Gastrocnemius medialis (tissue), 4 donors: ENCODE data around the gene EXOC6. TPM values are rescaled to one million over a fixed set of nuclear protein-coding genes. Genes with fewer than 3 reads are reported as not detected.
A peak's percentile ranks its signal among the peaks of the same experiment; 100 is the strongest.

Experiments used
- ATAC-seq, 2 donors: fragments of 150-250 bp; one replicate each; pipeline ENCODE4 v1.9.1; 2016
- DNase-seq, 2 donors: peaks; one replicate each; pipeline ENCODE4 v3.0.0-alpha.2; 2019
- H3K27ac ChIP-seq, 4 donors: fragments of 200-600 bp; sonication (generic); 1 replicate in 1 of 4; 2 replicates in 3 of 4; pipeline ENCODE4 v1.5.1; 2016 to 2018; ENCODE audit warnings: mild to moderate bottlenecking in 2 of 4, moderate library complexity in 1 of 4
- H3K27me3 ChIP-seq, 3 donors: fragments of 200-600 bp; sonication (generic) in 2 of 3; 1 replicate in 1 of 3; 2 replicates in 2 of 3; pipeline versions ENCODE4 v1.5.1 to v1.6.0; 2016 to 2019; ENCODE audit warnings: mild to moderate bottlenecking in 1 of 3, moderate library complexity in 1 of 3
- H3K36me3 ChIP-seq, 2 donors: fragments of 200-600 bp; sonication (generic) in 1 of 2; one replicate each; pipeline ENCODE4 v1.5.1; 2017 to 2018
- H3K4me1 ChIP-seq, 2 donors: fragments of 200-600 bp; sonication (generic) in 1 of 2; one replicate each; pipeline ENCODE4 v1.5.1; 2016 to 2017; ENCODE audit warnings: mild to moderate bottlenecking in 2 of 2
- H3K4me3 ChIP-seq, 4 donors: fragments of 200-600 bp; sonication (generic) in 3 of 4; 1 replicate in 1 of 4; 2 replicates in 3 of 4; pipeline ENCODE4 v1.5.1; 2016 to 2019; ENCODE audit warnings: mild to moderate bottlenecking in 2 of 4
- H3K9me3 ChIP-seq, 3 donors: fragments of 200-600 bp; sonication (generic) in 2 of 3; 1 replicate in 1 of 3; 2 replicates in 2 of 3; pipeline ENCODE4 v1.5.1; 2016 to 2019
- CTCF ChIP-seq, 5 experiments: fragments of 450-650 bp in 3 of 5; fragments of 200-600 bp in 2 of 5; sonication (generic) in 2 of 5; IDR thresholded peaks in 4 of 5; conservative IDR thresholded peaks in 1 of 5; 1 replicate in 4 of 5; 2 replicates in 1 of 5; pipeline ENCODE4 v1.5.1; 2016 to 2019; ENCODE audit warnings: antibody characterized with exemption in 5 of 5, mild to moderate bottlenecking in 3 of 5, moderate library complexity in 3 of 5
- POLR2A ChIP-seq, 2 donors: fragments of 450-650 bp; IDR thresholded peaks; one replicate each; pipeline ENCODE4 v1.6.1; 2017; ENCODE audit warnings: antibody characterized with exemption in 2 of 2, mild to moderate bottlenecking in 2 of 2, moderate library complexity in 2 of 2
- in situ Hi-C, 4 donors: fragments of 200-750 bp; cut with MboI; loops; one replicate each; pipeline versions ENCODE4 v1.15.0 to v1.8.0; 2017; ENCODE audit warnings: low sequenced_read_pairs in 4 of 4
- intact Hi-C: fragments of 100-400 bp; cut with DNase I; formaldehyde crosslinking; loops from one replicate; pipeline ENCODE4 v1.15.1; 2023; ENCODE audit warnings: low total_unique reads
- total RNA-seq, 4 donors: library from RNA; depleted of rRNA; stranded (reverse); fragments of >200 nt; gene quantifications; one replicate each; pipeline versions ENCODE4 v1.1.0 to v1.2.3, GENCODE V29; 2016

Gene EXOC6
- total RNA-seq, 4 donors from 2014 or later = 11.8 to 16.8 (median 14.6) TPM

- ATAC-seq = no peak
- Histone ChIP-seq H3K27me3 (peaks cover 32 to 42% (median 32%) of the 10 kb centered on the region in 3 donors), H3K9me3 (no peaks in the 10 kb centered on the region), H3K4me3 (no peak overlapping the region), H3K4me1 (peaks cover 0 to 8% of the 10 kb centered on the region in 2 donors), H3K27ac (no peak overlapping the region), H3K36me3 (no peaks in the 10 kb centered on the region)
- in situ Hi-C loops = no loop called here
- no peak for DNase-seq
- TF ChIP-seq POLR2A (IDR thresholded peaks at IDR 0.05) = no peak
- intact Hi-C loops = no loop called here
Measured at GRCh38 chr10:93064874-93065660, 216.7 kb downstream of the EXOC6 start.

- ATAC-seq (no peak), DNase-seq (no peak)
- no peak overlapping the region for H3K4me3 ChIP-seq
- H3K27ac ChIP-seq = no peak overlapping the region
- no peaks in the 10 kb centered on the region for H3K36me3 ChIP-seq
- in situ Hi-C loops = no loop called here
- peaks cover 32 to 42% (median 33%) of the 10 kb centered on the region in 3 donors for H3K27me3 ChIP-seq
- TF ChIP-seq POLR2A (IDR thresholded peaks at IDR 0.05) (no peak), CTCF (IDR thresholded peaks at IDR 0.05 in 4 of 5, conservative IDR thresholded peaks at IDR 0.05 in 1 of 5) (no peak)
- intact Hi-C loops = no loop called here
- peaks cover 0 to 8% of the 10 kb centered on the region in 2 donors for H3K4me1 ChIP-seq
- H3K9me3 ChIP-seq = no peaks in the 10 kb centered on the region
Measured at GRCh38 chr10:93065675-93066543, 217.6 kb downstream of the EXOC6 start.

GRCh38 chr10:93066544-93066913 lies 218.2 kb downstream of the EXOC6 start:
- no peak overlapping the region for H3K4me3 ChIP-seq
- TF ChIP-seq CTCF (IDR thresholded peaks at IDR 0.05 in 4 of 5, conservative IDR thresholded peaks at IDR 0.05 in 1 of 5) (no peak), POLR2A (IDR thresholded peaks at IDR 0.05) (no peak)
- in situ Hi-C loops = no loop called here
- no peaks in the 10 kb centered on the region for H3K36me3 ChIP-seq
- no peak for ATAC-seq
- no peak overlapping the region for H3K27ac ChIP-seq
- peaks cover 32 to 42% (median 37%) of the 10 kb centered on the region in 3 donors for H3K27me3 ChIP-seq
- DNase-seq = no peak
- H3K4me1 ChIP-seq = peaks cover 0 to 8% of the 10 kb centered on the region in 2 donors
- intact Hi-C loops = no loop called here
- no peaks in the 10 kb centered on the region for H3K9me3 ChIP-seq

GRCh38 chr10:93067443-93068365 lies 219.4 kb downstream of the EXOC6 start:
- no peaks in the 10 kb centered on the region for H3K36me3 ChIP-seq
- H3K27ac ChIP-seq = no peak overlapping the region
- no peak for ATAC-seq
- H3K4me1 ChIP-seq = peaks cover 5 to 15% of the 10 kb centered on the region in 2 donors
- intact Hi-C loops = no loop called here
- in situ Hi-C loops = no loop called here
- TF ChIP-seq CTCF (IDR thresholded peaks at IDR 0.05 in 4 of 5, conservative IDR thresholded peaks at IDR 0.05 in 1 of 5) = no peak
- TF ChIP-seq POLR2A (IDR thresholded peaks at IDR 0.05) = no peak
- H3K9me3 ChIP-seq = no peaks in the 10 kb centered on the region
- DNase-seq = no peak
- peaks cover 43 to 53% (median 46%) of the 10 kb centered on the region in 3 donors for H3K27me3 ChIP-seq
- peak overlapping the region in 1 of 4 donors; percentile 21 for H3K4me3 ChIP-seq
